Right lobe of liver (tissue), 4 donors: ENCODE data around the gene SEM1.

Experiments
- CTCF ChIP-seq, 4 donors: fragments of 200-600 bp in 3 of 4; fragments of 450-650 bp in 1 of 4; IDR thresholded peaks; one replicate each; pipeline versions ENCODE4 v1.5.1 to v1.8.0; 2016 to 2022; ENCODE audit warnings: antibody characterized with exemption in 4 of 4, mild to moderate bottlenecking in 2 of 4
- POLR2A ChIP-seq: fragments of 450-650 bp; IDR thresholded peaks from one replicate; pipeline ENCODE4 v1.6.1; 2017; ENCODE audit warnings: antibody characterized with exemption, mild to moderate bottlenecking
- donor health status: DM: no; HTN: no; CAD: no.
- donor health status: DM: no; HTN: no; CAD: no.
- donor health status: DM: no; HTN: yes; CAD: no.

- TF ChIP-seq POLR2A, result no peak
- TF ChIP-seq CTCF (IDR thresholded peaks at IDR 0.05), result no peak
Observed at GRCh38 chr7:96719164-96719563, 9.5 kb upstream of the SEM1 start.
